A673 (cell line): ENCODE data around the gene GPRC5C. TPM values are rescaled to one million over a fixed set of nuclear protein-coding genes. Genes with fewer than 3 reads are reported as not detected.

ENCODE experiments used
- BruUV-seq: library from RNA; stranded (reverse); fragments of 400-500 nt; replicated peaks from 2 replicates; lab custom pipeline; 2021; lab: Mats Ljungman, UMichigan
- CTCF ChIA-PET: fragments of 300-600 bp; sonication (Branson Sonifier 250); formaldehyde crosslinking; loops from one replicate; lab custom pipeline; 2022; ENCODE audit warnings: antibody characterized with exemption; lab: Charles Lee
- POLR2A ChIA-PET: fragments of 300-600 bp; sonication (Branson Sonifier 250); formaldehyde crosslinking; loops from one replicate; lab custom pipeline; 2022; ENCODE audit warnings: antibody characterized with exemption; ENCODE audit not compliant: low non-redundant PET; lab: Charles Lee
- DNase-seq: peaks from one replicate; pipeline ENCODE4 v3.0.0-alpha.2; 2015; ENCODE audit warnings: low spot score
- H3K27ac ChIP-seq: fragments of 200-600 bp; sonication (generic); 2 replicates; pipeline ENCODE4 v1.5.1; 2016; ENCODE audit warnings: mixed run types, low read depth, mild to moderate bottlenecking, mixed read lengths, antibody characterized with exemption, low read length; ENCODE audit not compliant: poor library complexity, severe bottlenecking
- H3K27me3 ChIP-seq: fragments of 200-600 bp; sonication (generic); replicated peaks from 2 replicates; pipeline ENCODE4 v1.6.1; 2017; ENCODE audit warnings: mixed run types, low read depth, mild to moderate bottlenecking, mixed read lengths, antibody characterized with exemption, low read length; ENCODE audit not compliant: insufficient read depth, poor library complexity
- H3K36me3 ChIP-seq: fragments of 200-600 bp; sonication (generic); 2 replicates; pipeline ENCODE4 v1.6.1; 2016; ENCODE audit warnings: mixed run types, mild to moderate bottlenecking, mixed read lengths, antibody characterized with exemption, low read length; ENCODE audit not compliant: insufficient read depth, poor library complexity, severe bottlenecking
- H3K4me1 ChIP-seq: fragments of 200-600 bp; sonication (generic); 2 replicates; pipeline ENCODE4 v1.6.1; 2017; ENCODE audit warnings: mixed run types, mild to moderate bottlenecking, mixed read lengths, antibody characterized with exemption, low read length; ENCODE audit not compliant: insufficient read depth, poor library complexity, severe bottlenecking
- H3K4me3 ChIP-seq: fragments of 200-600 bp; sonication (generic); 2 replicates; pipeline ENCODE4 v1.5.1; 2016; ENCODE audit warnings: low read depth, mixed run types, mild to moderate bottlenecking, mixed read lengths, low read length; ENCODE audit not compliant: poor library complexity, severe bottlenecking
- H3K9me3 ChIP-seq: fragments of 200-600 bp; sonication (generic); 2 replicates; pipeline ENCODE4 v1.6.1; 2016; ENCODE audit warnings: mixed run types, low read depth, mild to moderate bottlenecking, mixed read lengths, antibody characterized with exemption, low read length; ENCODE audit not compliant: poor library complexity, severe bottlenecking
- EZH2 ChIP-seq: fragments of 200-600 bp; sonication (generic); IDR thresholded peaks from 2 replicates; pipeline ENCODE4 v1.6.1; 2017; ENCODE audit warnings: borderline replicate concordance, low read depth, mild to moderate bottlenecking, mixed read lengths, antibody characterized with exemption, low read length; ENCODE audit not compliant: poor library complexity, severe bottlenecking
- intact Hi-C: fragments of 100-400 bp; cut with micrococcal nuclease; formaldehyde crosslinking; loops from one replicate; pipeline ENCODE4 v1.10.0; 2022; ENCODE audit not compliant: unreplicated experiment
- total RNA-seq: library from RNA; stranded (reverse); gene quantifications from 2 replicates; pipeline ENCODE4 v1.2.3, GENCODE V29; 2021
- TF ChIP-seq, protein P1 (sequence below): fragments of 300-800, 200-600 bp; sonication (generic); conservative IDR thresholded peaks from 2 replicates; pipeline ENCODE4 v1.5.1; 2017; ENCODE audit warnings: low read depth, mild to moderate bottlenecking, antibody characterized with exemption, low read length, moderate library complexity, mixed read lengths

The GPRC5C gene
- total RNA-seq, 1 experiment from 2014 or later: not detected

DNA sequence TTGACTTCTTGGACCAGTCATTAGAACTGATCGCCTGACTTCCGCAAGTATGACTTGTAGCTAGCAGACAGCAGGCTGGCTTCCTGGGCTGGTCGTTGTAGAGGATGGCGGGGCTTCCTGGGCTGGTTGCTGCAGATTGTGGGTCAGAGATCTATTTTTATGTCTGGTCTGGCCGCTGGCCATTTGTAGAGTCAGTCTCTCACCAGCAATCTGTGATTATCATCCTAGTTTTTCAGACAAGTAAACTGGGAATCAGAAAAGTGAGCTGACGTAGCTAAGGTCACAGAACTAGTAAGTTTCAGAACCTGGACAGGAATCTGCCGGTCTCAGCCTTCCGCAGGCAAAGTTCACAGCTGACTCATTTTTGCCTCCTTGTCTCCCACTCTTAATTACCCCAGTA, 45.5 kb upstream of the GPRC5C start:
- intact Hi-C loops: no loop called here
- ChIA-PET POLR2A (no interaction called here), CTCF (no interaction called here)
- Histone ChIP-seq H3K27ac (no peak overlapping the region), H3K4me3 (no peak overlapping the region), H3K36me3 (no peaks in the 10 kb centered on the region), H3K27me3 (no peaks in the 10 kb centered on the region), H3K4me1 (peaks cover under 1% of the 10 kb centered on the region), H3K9me3 (no peaks in the 10 kb centered on the region)
- no TSS peak for BruUV-seq
- no peak for TF ChIP-seq EZH2
- TF ChIP-seq, protein P1, sequence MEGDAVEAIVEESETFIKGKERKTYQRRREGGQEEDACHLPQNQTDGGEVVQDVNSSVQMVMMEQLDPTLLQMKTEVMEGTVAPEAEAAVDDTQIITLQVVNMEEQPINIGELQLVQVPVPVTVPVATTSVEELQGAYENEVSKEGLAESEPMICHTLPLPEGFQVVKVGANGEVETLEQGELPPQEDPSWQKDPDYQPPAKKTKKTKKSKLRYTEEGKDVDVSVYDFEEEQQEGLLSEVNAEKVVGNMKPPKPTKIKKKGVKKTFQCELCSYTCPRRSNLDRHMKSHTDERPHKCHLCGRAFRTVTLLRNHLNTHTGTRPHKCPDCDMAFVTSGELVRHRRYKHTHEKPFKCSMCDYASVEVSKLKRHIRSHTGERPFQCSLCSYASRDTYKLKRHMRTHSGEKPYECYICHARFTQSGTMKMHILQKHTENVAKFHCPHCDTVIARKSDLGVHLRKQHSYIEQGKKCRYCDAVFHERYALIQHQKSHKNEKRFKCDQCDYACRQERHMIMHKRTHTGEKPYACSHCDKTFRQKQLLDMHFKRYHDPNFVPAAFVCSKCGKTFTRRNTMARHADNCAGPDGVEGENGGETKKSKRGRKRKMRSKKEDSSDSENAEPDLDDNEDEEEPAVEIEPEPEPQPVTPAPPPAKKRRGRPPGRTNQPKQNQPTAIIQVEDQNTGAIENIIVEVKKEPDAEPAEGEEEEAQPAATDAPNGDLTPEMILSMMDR: no peak
- no peak for DNase-seq

DNA sequence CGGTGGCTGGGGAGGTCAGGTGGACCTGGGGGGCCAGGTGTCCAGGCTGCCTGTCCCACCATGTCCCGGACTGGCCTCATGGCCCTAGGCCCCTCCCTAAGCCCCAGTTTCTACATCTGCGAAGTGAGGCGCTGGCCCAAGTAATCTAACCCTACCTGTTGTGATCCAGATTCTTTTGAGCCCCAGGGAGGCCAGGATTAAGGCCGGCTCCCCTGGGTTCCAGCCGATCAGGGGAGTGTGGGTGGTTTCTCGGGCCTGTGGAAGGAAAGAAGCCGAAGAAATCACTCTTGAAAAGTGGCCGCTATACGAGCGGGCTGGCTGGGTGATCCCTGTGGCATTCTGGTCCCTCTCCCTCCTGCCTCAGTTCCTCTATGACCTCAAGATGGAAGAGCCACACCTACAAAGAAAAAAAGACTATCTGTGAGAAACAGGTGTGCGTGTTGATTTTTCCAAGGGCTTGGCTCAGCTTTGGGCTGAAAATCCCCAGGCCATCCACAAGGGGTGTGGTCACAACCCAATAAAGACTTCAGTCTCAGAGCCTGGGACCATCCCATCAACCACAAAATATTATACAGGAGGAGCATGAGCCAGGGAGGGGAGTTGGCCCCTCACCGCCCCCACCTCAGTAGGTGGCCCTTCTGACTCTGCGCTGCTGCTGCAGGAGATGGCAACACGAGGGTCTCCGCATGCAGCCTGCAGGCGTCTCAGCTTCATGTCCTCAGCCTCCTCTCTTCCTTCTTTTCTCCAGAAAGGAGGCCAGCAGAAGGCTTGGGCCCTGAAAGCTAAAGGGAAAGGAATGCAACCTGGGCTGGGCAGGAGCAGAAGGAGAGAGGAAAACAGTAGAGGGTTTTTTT, 44.3 kb upstream of the GPRC5C start:
- Histone ChIP-seq H3K27ac (no peak overlapping the region), H3K4me1 (no peaks in the 10 kb centered on the region), H3K9me3 (no peaks in the 10 kb centered on the region), H3K4me3 (no peak overlapping the region), H3K27me3 (no peaks in the 10 kb centered on the region), H3K36me3 (no peaks in the 10 kb centered on the region)
- no TSS peak for BruUV-seq
- ChIA-PET POLR2A (no interaction called here), CTCF (no interaction called here)
- TF ChIP-seq, protein P1: no peak
- TF ChIP-seq EZH2: no peak
- DNase-seq: no peak
- intact Hi-C loops: no loop called here

DNA sequence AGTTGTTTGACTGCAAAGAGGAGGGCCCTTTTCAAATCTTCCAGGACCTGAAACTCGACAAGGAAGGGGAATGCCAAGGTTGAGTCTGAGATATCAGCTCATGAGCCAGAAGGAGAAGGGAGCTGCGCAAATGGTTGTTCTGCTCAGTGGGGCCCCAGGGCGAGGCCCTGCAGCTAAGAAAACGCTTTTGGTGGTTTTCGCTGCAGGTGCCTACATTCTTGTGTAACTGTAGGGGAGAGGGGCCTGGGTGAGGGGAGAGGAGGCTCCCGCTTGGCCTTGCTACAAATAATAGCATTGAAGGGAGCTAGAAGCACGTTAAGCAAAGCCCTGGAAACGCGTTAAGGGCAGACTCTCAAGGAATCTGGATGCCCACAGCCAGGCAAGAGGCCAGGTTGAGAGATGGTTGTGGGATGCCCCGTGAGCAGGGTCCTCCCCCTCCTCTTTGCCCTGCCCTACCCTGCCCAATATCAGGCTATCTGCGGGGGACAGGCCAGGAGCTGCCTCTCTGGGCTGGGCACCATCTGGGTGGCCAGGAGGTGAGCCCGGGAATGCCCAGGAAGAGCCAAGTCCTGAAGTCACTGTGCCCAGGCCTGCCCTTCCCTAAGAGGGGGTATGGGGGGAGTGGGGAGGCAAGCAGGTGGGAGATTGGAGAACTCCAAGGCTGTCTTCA, 42.7 kb upstream of the GPRC5C start:
- POLR2A ChIA-PET: no interaction called here
- peaks cover 9% of the 10 kb centered on the region for H3K4me1 ChIP-seq
- CTCF ChIA-PET: no interaction called here
- H3K36me3 ChIP-seq: no peaks in the 10 kb centered on the region
- TF ChIP-seq EZH2: no peak
- TF ChIP-seq, protein P1: no peak
- H3K27ac ChIP-seq: no peak overlapping the region
- H3K9me3 ChIP-seq: no peaks in the 10 kb centered on the region
- H3K4me3 ChIP-seq: no peak overlapping the region
- no peak for DNase-seq
- BruUV-seq: no TSS peak
- H3K27me3 ChIP-seq: no peaks in the 10 kb centered on the region
- intact Hi-C loops: no loop called here
